Measurements from ENCODE around the gene CYBC1. TPM values are rescaled to one million over a fixed set of nuclear protein-coding genes. Genes with fewer than 3 reads are reported as not detected.

Gene CYBC1
- total and polyA plus RNA-seq, 2 of the 4 experiments (the other 2 are of a cell fraction): 75.1 to 76.7 TPM

- H2AFZ ChIP-seq (replicated peaks; ENCODE audit: low read length, poor library complexity): no peak overlapping the region
- peaks cover 12% of the 10 kb centered on the region for H3K4me1 ChIP-seq (ENCODE audit: control insufficient read depth, insufficient read depth, low read length)
- H3K9me3 ChIP-seq (ENCODE audit: control insufficient read depth, insufficient read depth, low read length): no peaks in the 10 kb centered on the region
- H2AK5ac ChIP-seq (ENCODE audit: low read depth, low read length): no peak overlapping the region
- H2BK15ac ChIP-seq (ENCODE audit: low read depth, low read length): no peak overlapping the region
- no peaks in the 10 kb centered on the region for H3K27me3 ChIP-seq (ENCODE audit: control insufficient read depth, insufficient read depth, low read length)
- H3K9me1 ChIP-seq (ENCODE audit: insufficient read depth, low read length): no peaks in the 10 kb centered on the region
- no peak overlapping the region for H4K5ac ChIP-seq (ENCODE audit: low read depth, low read length)
- intact Hi-C loops (cut with micrococcal nuclease): no loop called here
- H3K14ac ChIP-seq (replicated peaks; ENCODE audit: low read depth, low read length): no peak overlapping the region
- H4K8ac ChIP-seq (ENCODE audit: low read depth in 2 of 2, low read length in 2 of 2): no peak overlapping the region
- H4K20me1 ChIP-seq (ENCODE audit: insufficient read depth, low read length): peaks cover 7% of the 10 kb centered on the region
- in situ Hi-C loops (cut with MboI; ENCODE audit: low sequenced_read_pairs): no loop called here
- H2BK120ac ChIP-seq (ENCODE audit: low read depth, low read length): no peak overlapping the region
- H3K27ac ChIP-seq (ENCODE audit: insufficient read depth, low read length): no peak overlapping the region
- no peak overlapping the region for H2BK20ac ChIP-seq (ENCODE audit: low read depth, low read length)
- dilution Hi-C loops (cut with HindIII; ENCODE audit: low sequenced_read_pairs, unreplicated experiment): no loop called here
- CTCF ChIA-PET: no interaction called here
- H3K4me3 ChIP-seq (ENCODE audit: insufficient read depth, low read depth, low read length): no peak overlapping the region
- ATAC-seq (ENCODE audit: low read depth) (no peak), DNase-seq (no peak)
- H3K23ac ChIP-seq (ENCODE audit: low read depth, low read length): no peak overlapping the region
- no TSS peak for BruUV-seq (replicated peaks)
- H3K56ac ChIP-seq (ENCODE audit: extremely low read depth, insufficient read depth, low read length): no peak overlapping the region
- H4K91ac ChIP-seq (ENCODE audit: insufficient read depth, low read depth, low read length): no peak overlapping the region
- no peak for TF ChIP-seq SMC3 (IDR thresholded peaks at IDR 0.05; ENCODE audit: low read depth, low read length)
- no peak for TF ChIP-seq POLR2A (IDR thresholded peaks at IDR 0.05; ENCODE audit: low read depth, low read length)
- TF ChIP-seq ELK1 (IDR thresholded peaks at IDR 0.05; ENCODE audit: borderline replicate concordance, low read depth, low read length): no peak
- no peak for TF ChIP-seq MAFK (IDR thresholded peaks at IDR 0.05; ENCODE audit: low read depth, low read length)
- TF ChIP-seq RCOR1 (IDR thresholded peaks at IDR 0.05; ENCODE audit: insufficient replicate concordance, low read length): no peak
- no peak for TF ChIP-seq MAZ (IDR thresholded peaks at IDR 0.05; ENCODE audit: borderline replicate concordance, low read depth, low read length)
- H2BK5ac ChIP-seq (ENCODE audit: low read depth, low read length, poor library complexity, severe bottlenecking): no peak overlapping the region
- H3K9ac ChIP-seq (ENCODE audit: low read depth, low read length): no peak overlapping the region
- 92% methylated on average over 5 of the region's 18 CpGs; no CpG with 5 or more reads in 1 of the 2 experiments for WGBS, 2 experiments (ENCODE audit: extremely low coverage in 2 of 2, insufficient read length in 1 of 2)
- no peak overlapping the region for H3K4me2 ChIP-seq (ENCODE audit: low read depth, low read length)
- no peak overlapping the region for H2AK9ac ChIP-seq (replicated peaks; ENCODE audit: low read depth, low read length, poor library complexity)
- H3K4ac ChIP-seq (ENCODE audit: low read depth, low read length): no peak overlapping the region
- H3K18ac ChIP-seq (ENCODE audit: low read depth, low read length): no peak overlapping the region
- no peaks in the 10 kb centered on the region for H3K79me1 ChIP-seq (ENCODE audit: low read depth in 1 of 2, low read length in 2 of 2)
- peaks cover 6% of the 10 kb centered on the region; the same call in 1 of the 2 replicates for H3K36me3 ChIP-seq (ENCODE audit: control insufficient read depth, insufficient read depth, low read length)
- POLR2A ChIA-PET (ENCODE audit: unreplicated experiment): no interaction called here
Observed at GRCh38 chr17:82399601-82400101, 50.9 kb downstream of the CYBC1 start.

Data from IMR-90 (cell line).